HepG2 (cell line): ENCODE results near the gene S100A16. TPM values are rescaled to one million over a fixed set of nuclear protein-coding genes. Genes with fewer than 3 reads are reported as not detected.

Experiments
- AGO2 ChIP-seq: fragments of 200-400 bp; formaldehyde crosslinking; optimal IDR thresholded peaks from 2 replicates; pipeline ENCODE3; 2017; ENCODE audit warnings: mild to moderate bottlenecking, low read depth, low read length, moderate library complexity
- CBX1 ChIP-seq: IDR thresholded peaks from one replicate; pipeline ENCODE4 v1.6.1; 2016; ENCODE audit warnings: antibody characterized with exemption, low read depth
- GTF3A ChIP-seq: sonication (generic); formaldehyde crosslinking; conservative IDR thresholded peaks from 2 replicates; pipeline ENCODE4 v1.4.0; 2020; ENCODE audit warnings: mild to moderate bottlenecking, missing genetic modification reagents
- KDM5B ChIP-seq: sonication (generic); formaldehyde crosslinking; IDR thresholded peaks from 2 replicates; pipeline ENCODE4 v1.4.0; 2020; ENCODE audit warnings: missing genetic modification reagents, mild to moderate bottlenecking, borderline replicate concordance
- MED1 ChIP-seq: sonication (generic); formaldehyde crosslinking; IDR thresholded peaks from 2 replicates; pipeline ENCODE4 v1.4.0; 2020; ENCODE audit warnings: missing genetic modification reagents
- MEIS1 ChIP-seq: sonication (generic); formaldehyde crosslinking; IDR thresholded peaks from 2 replicates; pipeline ENCODE4 v1.9.0; 2021; ENCODE audit warnings: mild to moderate bottlenecking, missing genetic modification reagents, moderate library complexity, borderline replicate concordance
- MTA1 ChIP-seq: sonication (generic); formaldehyde crosslinking; IDR thresholded peaks from 2 replicates; pipeline ENCODE4 v1.4.0; 2020; ENCODE audit warnings: missing genetic modification reagents, mild to moderate bottlenecking, borderline replicate concordance
- NFKB2 ChIP-seq: sonication (generic); formaldehyde crosslinking; IDR thresholded peaks from 2 replicates; pipeline ENCODE4 v1.4.0; 2020; ENCODE audit warnings: missing genetic modification reagents, borderline replicate concordance
- NRL ChIP-seq: sonication (generic); formaldehyde crosslinking; IDR thresholded peaks from 2 replicates; pipeline ENCODE4 v1.5.0; 2020; ENCODE audit warnings: missing genetic modification reagents, mild to moderate bottlenecking, moderate library complexity, borderline replicate concordance
- PATZ1 ChIP-seq: sonication (generic); formaldehyde crosslinking; IDR thresholded peaks from 2 replicates; pipeline ENCODE4 v1.4.0; 2020; ENCODE audit warnings: missing genetic modification reagents
- RFX5 ChIP-seq: IDR thresholded peaks from 2 replicates; pipeline ENCODE4 v1.6.1; 2011; ENCODE audit warnings: low read depth, low read length, improper control_type of control experiment
- SOX6 ChIP-seq, 2 experiments: fragments of 450-650 bp in 1 of 2; sonication (generic) in 1 of 2; formaldehyde crosslinking in 1 of 2; IDR thresholded peaks; 2 replicates each; pipeline versions ENCODE4 v1.4.0 to v1.6.1; 2017 to 2020; ENCODE audit warnings: antibody characterized with exemption in 1 of 2, mild to moderate bottlenecking in 1 of 2, missing genetic modification reagents in 1 of 2
- USF2 ChIP-seq, 2 experiments: sonication (generic) in 1 of 2; formaldehyde crosslinking in 1 of 2; IDR thresholded peaks; 2 replicates each; pipeline versions ENCODE4 v1.5.1 to v1.6.1; 2011 to 2020; ENCODE audit warnings: borderline replicate concordance in 1 of 2, low read depth in 1 of 2, low read length in 1 of 2, mild to moderate bottlenecking in 1 of 2, missing genetic modification reagents in 1 of 2, moderate library complexity in 1 of 2
- ZNF224 ChIP-seq: sonication (generic); formaldehyde crosslinking; IDR thresholded peaks from 2 replicates; pipeline ENCODE4 v1.5.0; 2020; ENCODE audit warnings: mild to moderate bottlenecking, missing genetic modification reagents
- ZNF274 ChIP-seq: sonication (generic); formaldehyde crosslinking; IDR thresholded peaks from 2 replicates; pipeline ENCODE4 v1.5.1; 2020; ENCODE audit warnings: mild to moderate bottlenecking, missing genetic modification reagents
- ZNF451 ChIP-seq: sonication (generic); formaldehyde crosslinking; IDR thresholded peaks from 2 replicates; pipeline ENCODE4 v1.5.0; 2020; ENCODE audit warnings: mild to moderate bottlenecking, missing genetic modification reagents
- ZNF543 ChIP-seq: sonication (generic); formaldehyde crosslinking; IDR thresholded peaks from 2 replicates; pipeline ENCODE4 v1.4.0; 2020; ENCODE audit warnings: mild to moderate bottlenecking, missing genetic modification reagents
- ZNF609 ChIP-seq: sonication (generic); formaldehyde crosslinking; IDR thresholded peaks from 2 replicates; pipeline ENCODE4 v1.4.0; 2020; ENCODE audit warnings: mild to moderate bottlenecking, missing genetic modification reagents, borderline replicate concordance
- ZNF629 ChIP-seq: sonication (generic); formaldehyde crosslinking; conservative IDR thresholded peaks from 2 replicates; pipeline ENCODE4 v1.5.0; 2020; ENCODE audit warnings: missing genetic modification reagents
- ZNF709 ChIP-seq: sonication (generic); formaldehyde crosslinking; IDR thresholded peaks from 2 replicates; pipeline ENCODE4 v1.5.0; 2020; ENCODE audit warnings: mild to moderate bottlenecking, missing genetic modification reagents
- polyA plus RNA-seq, 8 experiments: library from polyadenylated mRNA; depleted of rRNA in 3 of 8; stranded (reverse) in 7 of 8; unstranded in 1 of 8; fragments of >200 nt; fragmentation: Illumina TruSeq in 4 of 8; extraction: Trizol in 4 of 8; gene quantifications; 2 replicates each; pipeline versions ENCODE4 v1.2.1 to v1.2.3, GENCODE V29; 2011 to 2016; ENCODE audit warnings: low read depth in 4 of 8, missing spikeins in 1 of 8, mixed read lengths in 1 of 8; ENCODE audit not compliant: insufficient read depth in 1 of 8
- total RNA-seq, 5 experiments: library from RNA; depleted of rRNA; stranded (reverse); fragments of >200 nt; fragmentation: Illumina TruSeq; extraction: Trizol; gene quantifications; 2 replicates each; pipeline ENCODE4 v1.2.3, GENCODE V29; 2016; ENCODE audit warnings: low read depth in 1 of 5

The S100A16 gene
- total and polyA plus RNA-seq, 2 of the 13 experiments (the other 11 are each of a cell fraction or from before 2014, with no cell fraction given): 46.0 to 195 TPM

GRCh38 chr1:153612755-153613331, at the start of gene S100A16 (continued):
- no peak for TF ChIP-seq USF2 (IDR thresholded peaks at IDR 0.05; ENCODE audit: low read depth, low read length)
- TF ChIP-seq USF2 (CRISPR knock-in tag; IDR thresholded peaks at IDR 0.05; ENCODE audit: borderline replicate concordance): no peak
- TF ChIP-seq ZNF709 (CRISPR knock-in tag): no peak
- TF ChIP-seq ZNF629: 0 out of 2 replicates have a peak, but pooled peaks have one; percentile 12
- TF ChIP-seq RFX5: no peak
- TF ChIP-seq ZNF609 (CRISPR knock-in tag): peak; percentile 59; the same call in 1 of the 2 replicates
- peak; percentile 73 for TF ChIP-seq PATZ1 (CRISPR knock-in tag)
- peak; percentile 65; the same call in 1 of the 2 replicates for TF ChIP-seq GTF3A (CRISPR knock-in tag)
- TF ChIP-seq AGO2: peak; percentile 32
- 0 out of 2 replicates have a peak, but pooled peaks have one; percentile 48 for TF ChIP-seq NFKB2 (CRISPR knock-in tag)
- no peak for TF ChIP-seq CBX1
- TF ChIP-seq SOX6 (IDR thresholded peaks at IDR 0.05): no peak
- peak; percentile 35; the same call in 1 of the 2 replicates for TF ChIP-seq SOX6 (CRISPR knock-in tag; IDR thresholded peaks at IDR 0.05)
- TF ChIP-seq KDM5B (CRISPR knock-in tag): peak; percentile 62; the same call in 1 of the 2 replicates
- 0 out of 2 replicates have a peak, but pooled peaks have one; percentile 35 for TF ChIP-seq NRL (CRISPR knock-in tag)
- peak; percentile 29; the same call in 1 of the 2 replicates for TF ChIP-seq ZNF451 (CRISPR knock-in tag)
- 0 out of 2 replicates have a peak, but pooled peaks have one; percentile 47 for TF ChIP-seq ZNF224 (CRISPR knock-in tag)
- peak; percentile 54; the same call in 1 of the 2 replicates for TF ChIP-seq MED1 (CRISPR knock-in tag)
- TF ChIP-seq ZNF543: peak; percentile 89
- 0 out of 2 replicates have a peak, but pooled peaks have one; percentile 24 for TF ChIP-seq ZNF274 (CRISPR knock-in tag)
- TF ChIP-seq MEIS1 (CRISPR knock-in tag): peak; percentile 86; the same call in 1 of the 2 replicates
- TF ChIP-seq MTA1 (CRISPR knock-in tag): peak; percentile 51; the same call in 1 of the 2 replicates
